ENCODE results near the gene SMARCAL1. TPM values are rescaled to one million over a fixed set of nuclear protein-coding genes. Genes with fewer than 3 reads are reported as not detected.
A peak's percentile ranks its signal among the peaks of the same experiment; 100 is the strongest.

The SMARCAL1 gene
- total and polyA plus RNA-seq, 9 of the 15 experiments (the other 6 are each of a cell fraction or from before 2014, with no cell fraction given): 8.2 to 27.9 (median 12.4) TPM

- no peak for ATAC-seq
- H3K4me1 ChIP-seq (replicated peaks in 1 of 2; ENCODE audit: control insufficient read depth in 2 of 2, insufficient read depth in 2 of 2, low read length in 2 of 2): peaks cover 9 to 13% of the 10 kb centered on the region in 2 experiments; a peak in 3 of 5 replicates
- in situ Hi-C loops (cut with MboI): no loop called here
Observed at GRCh38 chr2:216394881-216395280, 17.4 kb upstream of the SMARCAL1 start.

More at GRCh38 chr2:216394881-216395280, 17.4 kb upstream of the SMARCAL1 start:
- no TSS peak for BruUV-seq (replicated peaks)
- Histone ChIP-seq H3K36me3 (ENCODE audit: control insufficient read depth, insufficient read depth, low read length) (no peaks in the 10 kb centered on the region), H3K4me3 (no peak overlapping the region), H2AFZ (ENCODE audit: low read depth, low read length) (no peak overlapping the region), H4K20me1 (replicated peaks; ENCODE audit: control insufficient read depth, insufficient read depth, low read length) (no peaks in the 10 kb centered on the region), H3K4me2 (ENCODE audit: insufficient read depth, low read length) (no peak overlapping the region), H3K9me1 (ENCODE audit: control insufficient read depth, insufficient read depth, low read length) (no peaks in the 10 kb centered on the region), H3K9ac (ENCODE audit: insufficient read depth in 1 of 2, low read depth in 2 of 2, low read length in 2 of 2) (no peak overlapping the region), H3K79me2 (ENCODE audit: control insufficient read depth, insufficient read depth, low read length) (no peaks in the 10 kb centered on the region), H3K9me3 (replicated peaks; ENCODE audit: control insufficient read depth, insufficient read depth, low read depth, low read length) (no peaks in the 10 kb centered on the region), H3K27me3 (ENCODE audit: control insufficient read depth in 2 of 2, insufficient read depth in 2 of 2, low read length in 2 of 2) (no peaks in the 10 kb centered on the region), H3K27ac (ENCODE audit: extremely low read depth, low read depth, low read length) (no peak overlapping the region)
- FAIRE-seq (no peak), DNase-seq (ENCODE audit: extremely low read depth in 1 of 4, low spot score in 3 of 4) (no peak)
- WGBS (ENCODE audit: insufficient coverage, low coverage, missing lambda C conversion rate): 11% methylated on average over 6 of the region's 6 CpGs
- TF ChIP-seq SMAD3 (CRISPR knock-in tag; conservative IDR thresholded peaks at IDR 0.05): no peak
- TF ChIP-seq, protein P1, sequence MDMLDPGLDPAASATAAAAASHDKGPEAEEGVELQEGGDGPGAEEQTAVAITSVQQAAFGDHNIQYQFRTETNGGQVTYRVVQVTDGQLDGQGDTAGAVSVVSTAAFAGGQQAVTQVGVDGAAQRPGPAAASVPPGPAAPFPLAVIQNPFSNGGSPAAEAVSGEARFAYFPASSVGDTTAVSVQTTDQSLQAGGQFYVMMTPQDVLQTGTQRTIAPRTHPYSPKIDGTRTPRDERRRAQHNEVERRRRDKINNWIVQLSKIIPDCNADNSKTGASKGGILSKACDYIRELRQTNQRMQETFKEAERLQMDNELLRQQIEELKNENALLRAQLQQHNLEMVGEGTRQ (CRISPR knock-in tag; IDR thresholded peaks at IDR 0.05): peak; percentile 23; the same call in 1 of the 2 replicates
- TF ChIP-seq TFE3 (CRISPR knock-in tag; IDR thresholded peaks at IDR 0.05): peak; percentile 66
- no peak for TF ChIP-seq ATF1 (CRISPR knock-in tag; IDR thresholded peaks at IDR 0.05)
- no peak for TF ChIP-seq ATF1 (tag; IDR thresholded peaks at IDR 0.05)
- no peak for TF ChIP-seq EZH2 (IDR thresholded peaks at IDR 0.05; ENCODE audit: borderline replicate concordance, low read depth, low read length)
- intact Hi-C loops (cut with micrococcal nuclease): no loop called here
- ChIA-PET CTCF (ENCODE audit: low intra/inter-chr PET ratio) (no interaction called here), POLR2A (no interaction called here)

Data from K562 (cell line).